GM12892 (cell line): ENCODE measurements around the gene AGMAT.
"Not testable (repeated sequence)": the region's sequence is repeated elsewhere in the genome, so short reads cannot be mapped to it uniquely, and the experiment has no call there.

Experiments used
- POLR2A ChIP-seq: IDR thresholded peaks from 2 replicates; pipeline ENCODE4 v1.6.1; 2011; ENCODE audit warnings: low read depth, low read length, control low read depth
- POLR2AphosphoS5 ChIP-seq: IDR thresholded peaks from 2 replicates; pipeline ENCODE4 v1.6.1; 2011; ENCODE audit warnings: low read depth, low read length, control low read depth
- TAF1 ChIP-seq: IDR thresholded peaks from 2 replicates; pipeline ENCODE4 v1.6.1; 2011; ENCODE audit warnings: low read depth, mild to moderate bottlenecking, control low read depth, low read length, borderline replicate concordance

GRCh38 chr1:15603966-15604282 is 19.1 kb upstream of the AGMAT start:
- not testable (repeated sequence) for TF ChIP-seq POLR2AphosphoS5, POLR2A, TAF1
